ENCODE results near the gene GNG5.

DNA sequence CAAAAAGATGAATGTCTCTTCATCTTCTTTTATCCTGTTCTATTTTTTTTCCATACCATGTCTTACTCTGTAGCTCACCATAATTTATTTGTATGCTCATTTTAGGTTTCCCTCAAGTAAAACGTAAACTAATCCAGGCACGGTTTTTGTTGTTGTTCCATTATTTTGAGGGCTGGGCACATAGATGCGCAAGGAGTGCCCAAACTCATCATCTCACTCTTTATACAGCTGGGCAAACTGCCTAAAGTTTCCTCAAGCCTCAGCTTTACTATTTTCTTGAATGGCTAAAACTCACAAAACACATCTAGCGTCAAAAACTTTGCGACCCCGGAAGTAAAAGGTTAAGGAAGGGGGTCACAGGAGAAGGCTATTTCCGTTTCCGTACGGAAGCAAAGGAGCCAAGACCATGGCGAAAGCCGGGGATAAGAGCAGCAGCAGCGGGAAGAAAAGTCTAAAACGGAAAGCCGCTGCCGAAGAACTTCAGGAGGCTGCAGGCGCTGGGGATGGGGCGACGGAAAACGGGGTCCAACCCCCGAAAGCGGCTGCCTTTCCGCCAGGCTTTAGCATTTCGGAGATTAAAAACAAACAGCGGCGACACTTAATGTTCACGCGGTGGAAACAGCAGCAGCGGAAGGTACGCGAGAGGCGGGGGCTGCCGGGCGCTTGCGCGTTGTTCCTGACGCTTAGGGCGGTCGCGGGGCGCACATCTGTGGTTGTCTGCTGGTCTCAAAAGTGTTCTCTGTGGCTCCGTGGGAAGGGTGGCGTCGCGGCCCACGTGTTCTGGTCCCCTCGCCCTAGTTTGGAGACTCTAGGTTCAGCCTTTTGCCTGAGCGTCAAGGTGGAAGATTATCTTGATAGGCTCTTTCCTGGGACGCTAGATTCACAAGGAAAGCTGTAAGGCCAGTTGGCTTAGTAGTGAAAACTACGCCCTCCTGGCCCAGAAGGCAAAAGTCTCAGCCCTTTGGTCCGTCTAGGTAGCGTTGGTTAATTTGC, 27.2 kb downstream of the GNG5 start, which contains the start of gene RPF1:
- TF ChIP-seq CTCF (IDR thresholded peaks at IDR 0.05 in 2 of 3, conservative IDR thresholded peaks at IDR 0.05 in 1 of 3; ENCODE audit: borderline replicate concordance in 1 of 3, insufficient read depth in 1 of 3, low read depth in 2 of 3, low read length in 2 of 3): no peak
- TF ChIP-seq SIN3A (IDR thresholded peaks at IDR 0.05; ENCODE audit: low read depth): peak; percentile 61; the same call in 1 of the 2 replicates
- TF ChIP-seq ZNF274 (IDR thresholded peaks at IDR 0.05; ENCODE audit: low read depth, low read length): no peak
- TF ChIP-seq RAD21 (IDR thresholded peaks at IDR 0.05; ENCODE audit: low read depth): no peak
- TF ChIP-seq TCF7L2 (IDR thresholded peaks at IDR 0.05; ENCODE audit: borderline replicate concordance, extremely low read depth, insufficient read depth, insufficient read length): no peak
- TF ChIP-seq POLR2AphosphoS5 (IDR thresholded peaks at IDR 0.05; ENCODE audit: low read depth, low read length): peak; percentile 85
- TF ChIP-seq EZH2 (IDR thresholded peaks at IDR 0.05): no peak
- TF ChIP-seq EZH2phosphoT487 (IDR thresholded peaks at IDR 0.05; ENCODE audit: borderline replicate concordance): no peak
- TF ChIP-seq POLR2A (IDR thresholded peaks at IDR 0.05; ENCODE audit: borderline replicate concordance, extremely low read depth, insufficient read depth, insufficient read length): peak; percentile 60
